ENCODE measurements around the gene RAB17. TPM values are rescaled to one million over a fixed set of nuclear protein-coding genes. Genes with fewer than 3 reads are reported as not detected.

Gene RAB17
- total RNA-seq, 1 experiment from 2014 or later, result 41.8 TPM

GRCh38 chr2:237604391-237604790 lies 13.9 kb upstream of the RAB17 start (continued):
- TF ChIP-seq ZBTB33 (IDR thresholded peaks at IDR 0.05; ENCODE audit: extremely low read depth, insufficient replicate concordance, low read length), result no peak

- no peak for DNase-seq (ENCODE audit: low read depth, low spot score)
- Histone ChIP-seq H3K9me3 (ENCODE audit: control insufficient read depth in 1 of 2, insufficient read depth in 1 of 2, low read depth in 1 of 2, low read length in 2 of 2) (no peaks in the 10 kb centered on the region), H3K27me3 (ENCODE audit: insufficient read depth, low read length) (no peaks in the 10 kb centered on the region), H3K79me2 (ENCODE audit: insufficient read depth, low read length) (no peaks in the 10 kb centered on the region), H3K4me1 (ENCODE audit: control insufficient read depth in 1 of 2, insufficient read depth in 2 of 2, low read length in 2 of 2) (no peaks in the 10 kb centered on the region), H3K4me3 (replicated peaks in 1 of 2; ENCODE audit: low read depth in 1 of 2, low read length in 2 of 2) (no peak overlapping the region), H3K27ac (ENCODE audit: low read depth, low read length) (no peak overlapping the region), H4K20me1 (ENCODE audit: insufficient read depth) (no peaks in the 10 kb centered on the region), H2AFZ (ENCODE audit: low read depth, low read length, poor library complexity, severe bottlenecking) (no peak overlapping the region), H3K4me2 (ENCODE audit: low read length) (no peak overlapping the region), H3K9me2 (ENCODE audit: insufficient read depth) (no peaks in the 10 kb centered on the region), H3K9ac (ENCODE audit: low read length) (no peak overlapping the region), H3K36me3 (ENCODE audit: control insufficient read depth in 1 of 2, insufficient read depth in 2 of 2, low read length in 2 of 2) (no peaks in the 10 kb centered on the region)
- ATAC-seq, result no peak
- ChIA-PET POLR2A (no interaction called here), RAD21 (ENCODE audit: low non-redundant PET in 1 of 2, low total read pairs in 2 of 2, uncharacterized antibody in 2 of 2, unreplicated experiment in 2 of 2) (no interaction called here), CTCF (interaction anchor here (0.8 kb wide), 1 partner anchor 32 kb away, joined by 5 read pairs; no protein-coding TSS in a partner anchor)
- TF ChIP-seq ZNF274 (IDR thresholded peaks at IDR 0.05; ENCODE audit: low read depth, low read length) (no peak), ATF3 (IDR thresholded peaks at IDR 0.05) (no peak), RAD21 (IDR thresholded peaks at IDR 0.05; ENCODE audit: low read depth) (no peak), YY1 (IDR thresholded peaks at IDR 0.05; ENCODE audit: extremely low read depth, insufficient replicate concordance, low read depth, low read length) (no peak), EZH2phosphoT487 (IDR thresholded peaks at IDR 0.05; ENCODE audit: borderline replicate concordance) (no peak), SRF (IDR thresholded peaks at IDR 0.05; ENCODE audit: low read depth) (no peak), JUND (IDR thresholded peaks at IDR 0.05) (no peak), POLR2AphosphoS5 (IDR thresholded peaks at IDR 0.05; ENCODE audit: low read depth, low read length) (no peak), TCF7L2 (IDR thresholded peaks at IDR 0.05; ENCODE audit: borderline replicate concordance, extremely low read depth, insufficient read depth, insufficient read length) (no peak), SP1 (IDR thresholded peaks at IDR 0.05; ENCODE audit: low read depth) (no peak), CTCF (IDR thresholded peaks at IDR 0.05 in 2 of 3, conservative IDR thresholded peaks at IDR 0.05 in 1 of 3; ENCODE audit: borderline replicate concordance in 1 of 3, insufficient read depth in 1 of 3, low read depth in 2 of 3, low read length in 2 of 3) (no peak), POLR2A (IDR thresholded peaks at IDR 0.05; ENCODE audit: borderline replicate concordance, extremely low read depth, insufficient read depth, insufficient read length) (no peak), MAX (IDR thresholded peaks at IDR 0.05) (no peak), FOSL1 (IDR thresholded peaks at IDR 0.05; ENCODE audit: low read depth) (no peak), CEBPB (IDR thresholded peaks at IDR 0.05; ENCODE audit: low read depth) (no peak)
- no TSS peak for BruUV-seq (replicated peaks)
- intact Hi-C loops (cut with micrococcal nuclease), result no loop called here
Measured at GRCh38 chr2:237603718-237604362, 13.3 kb upstream of the RAB17 start.
